GM12878 (cell line): ENCODE data around the gene BRME1. TPM values are rescaled to one million over a fixed set of nuclear protein-coding genes. Genes with fewer than 3 reads are reported as not detected.

Experiments
- ATAC-seq: fragments of 200-7000 bp; cut with Tn5 transposase; 3 replicates; pipeline ENCODE4 v1.9.1; 2020; ENCODE audit warnings: mild to moderate bottlenecking, moderate library complexity
- BruUV-seq: library from RNA; stranded (reverse); fragments of 400-500 nt; replicated peaks from 2 replicates; lab custom pipeline; 2021; lab: Mats Ljungman, UMichigan
- CTCF ChIA-PET: fragments of 300-600 bp; sonication (Branson Sonifier 250); formaldehyde crosslinking; extraction: SDS; loops from one replicate; lab custom pipeline; 2021; ENCODE audit warnings: inconsistent platforms; lab: Yijun Ruan, JAX
- POLR2A ChIA-PET: fragments of 350-600 bp; formaldehyde crosslinking; extraction: SDS; loops from one replicate; lab custom pipeline; 2021; ENCODE audit warnings: inconsistent platforms; lab: Charles Lee
- RAD21 ChIA-PET: fragments of 300-600 bp; sonication (Branson Sonifier 250); formaldehyde crosslinking; loops from one replicate; lab custom pipeline; 2023; ENCODE audit warnings: antibody characterized with exemption; ENCODE audit not compliant: unreplicated experiment; lab: Charles Lee
- SMC1A ChIA-PET: fragments of 300-600 bp; sonication (Branson Sonifier 250); formaldehyde crosslinking; loops from one replicate; lab custom pipeline; 2023; ENCODE audit not compliant: unreplicated experiment, uncharacterized antibody; lab: Charles Lee
- DNase-seq: peaks from one replicate; pipeline ENCODE4 v3.0.0-alpha.2; 2011; ENCODE audit warnings: low read depth, low spot score
- FAIRE-seq: peaks from 3 replicates; lab custom pipeline; 2011; peaks lifted over from hg19 to GRCh38; lab: Jason Lieb, UNC
- H2AFZ ChIP-seq: 2 replicates; pipeline ENCODE4 v1.6.0; 2011; ENCODE audit warnings: low read depth, low read length, control low read depth; ENCODE audit not compliant: control insufficient read depth
- H3K27ac ChIP-seq: 2 replicates; pipeline ENCODE4 v1.5.1; 2011; ENCODE audit warnings: control low read depth; ENCODE audit not compliant: control insufficient read depth, insufficient read depth
- H3K27me3 ChIP-seq, 2 experiments: replicated peaks in 1 of 2; 2 replicates each; pipeline versions ENCODE4 v1.6.0 to v1.6.1; 2011; ENCODE audit warnings: low read length in 1 of 2; ENCODE audit not compliant: control insufficient read depth in 2 of 2, insufficient read depth in 2 of 2
- H3K36me3 ChIP-seq, 2 experiments: 2 replicates each; pipeline ENCODE4 v1.5.1; 2011; ENCODE audit warnings: low read length in 1 of 2; ENCODE audit not compliant: control insufficient read depth in 2 of 2, insufficient read depth in 2 of 2
- H3K4me1 ChIP-seq: 2 replicates; pipeline ENCODE4 v1.6.1; 2011; ENCODE audit warnings: mild to moderate bottlenecking, low read length, moderate library complexity, mixed read lengths; ENCODE audit not compliant: control insufficient read depth, insufficient read depth
- H3K4me2 ChIP-seq: 2 replicates; pipeline ENCODE4 v1.6.0; 2011; ENCODE audit warnings: control low read depth; ENCODE audit not compliant: control insufficient read depth, insufficient read depth
- H3K4me3 ChIP-seq: fragments of 200-600 bp; sonication (generic); 2 replicates; pipeline ENCODE4 v1.5.1; 2016
- H3K79me2 ChIP-seq: 2 replicates; pipeline ENCODE4 v1.6.0; 2011; ENCODE audit warnings: low read length; ENCODE audit not compliant: control insufficient read depth, insufficient read depth
- H3K9ac ChIP-seq: 2 replicates; pipeline ENCODE4 v1.8.0; 2011; ENCODE audit warnings: low read length, control low read depth, mixed read lengths; ENCODE audit not compliant: control insufficient read depth, insufficient read depth
- H3K9me3 ChIP-seq: replicated peaks from 3 replicates; pipeline ENCODE4 v1.5.1; 2011; ENCODE audit warnings: mild to moderate bottlenecking, low read length; ENCODE audit not compliant: control insufficient read depth, insufficient read depth
- H4K20me1 ChIP-seq: 2 replicates; pipeline ENCODE4 v1.6.0; 2011; ENCODE audit not compliant: control insufficient read depth, insufficient read depth
- BCLAF1 ChIP-seq: fragments of 450-650 bp; IDR thresholded peaks from 2 replicates; pipeline ENCODE4 v1.6.1; 2017; ENCODE audit warnings: antibody characterized with exemption, mild to moderate bottlenecking, moderate library complexity
- BMI1 ChIP-seq: fragments of 450-650 bp; IDR thresholded peaks from 2 replicates; pipeline ENCODE4 v1.6.1; 2016; ENCODE audit warnings: mild to moderate bottlenecking, moderate library complexity, borderline replicate concordance
- CUX1 ChIP-seq: IDR thresholded peaks from 2 replicates; pipeline ENCODE4 v1.6.1; 2012; ENCODE audit warnings: improper control_type of control experiment, low read depth, low read length; ENCODE audit not compliant: insufficient replicate concordance
- SPI1 ChIP-seq: IDR thresholded peaks from 2 replicates; pipeline ENCODE4 v1.6.1; 2011; ENCODE audit warnings: low read depth, mild to moderate bottlenecking, low read length, moderate library complexity, borderline replicate concordance; ENCODE audit not compliant: insufficient read depth
- WGBS: methylation state at CpG from one replicate; pipeline ENCODE4 v1.1.6; 2016; ENCODE audit warnings: low lambda C conversion rate; ENCODE audit not compliant: insufficient replicate concordance, insufficient coverage; ENCODE audit errors: missing lambda C conversion rate; 5-methylcytosine and 5-hydroxymethylcytosine counted together
- in situ Hi-C: fragments of 300-500 bp; cut with MboI; formaldehyde crosslinking; loops from 9 replicates; pipeline ENCODE4 v1.14.3; 2018; ENCODE audit warnings: mixed read lengths
- intact Hi-C: fragments of 100-400 bp; cut with micrococcal nuclease; formaldehyde crosslinking; loops from one replicate; pipeline ENCODE4 v1.14.2; 2022; ENCODE audit not compliant: unreplicated experiment
- polyA plus RNA-seq, 11 experiments: library from polyadenylated mRNA; depleted of rRNA in 4 of 11; unstranded in 6 of 11; stranded (reverse) in 5 of 11; fragments of >200 nt; fragmentation: Nextera tagmentation in 4 of 11; fragmentation: Illumina TruSeq in 1 of 11; extraction: Ambion mirVana in 4 of 11; extraction: Trizol in 1 of 11; gene quantifications; 1 replicate in 1 of 11; 2 replicates in 10 of 11; pipeline versions ENCODE4 v1.2.1 to v1.2.3, GENCODE V29; 2011 to 2016; ENCODE audit warnings: inconsistent platforms in 2 of 11, missing spikeins in 2 of 11, low read depth in 1 of 11
- total RNA-seq, 4 experiments: library from RNA; depleted of rRNA in 3 of 4; stranded (reverse); fragments of >200 nt in 3 of 4; fragmentation: Illumina TruSeq in 1 of 4; extraction: Trizol in 1 of 4; gene quantifications; 2 replicates each; pipeline versions ENCODE4 v1.2.1 to v1.2.3, GENCODE V29; 2013 to 2021
- TF ChIP-seq, protein P1 (sequence below): fragments of 450-650 bp; IDR thresholded peaks from 2 replicates; pipeline ENCODE4 v1.6.1; 2017; ENCODE audit warnings: mild to moderate bottlenecking, moderate library complexity

BRME1 gene
- total and polyA plus RNA-seq, 10 of the 15 experiments (the other 5 are each of a cell fraction or from before 2014, with no cell fraction given): 0.07 to 2.2 (median 1.1) TPM; not detected in 1

DNA sequence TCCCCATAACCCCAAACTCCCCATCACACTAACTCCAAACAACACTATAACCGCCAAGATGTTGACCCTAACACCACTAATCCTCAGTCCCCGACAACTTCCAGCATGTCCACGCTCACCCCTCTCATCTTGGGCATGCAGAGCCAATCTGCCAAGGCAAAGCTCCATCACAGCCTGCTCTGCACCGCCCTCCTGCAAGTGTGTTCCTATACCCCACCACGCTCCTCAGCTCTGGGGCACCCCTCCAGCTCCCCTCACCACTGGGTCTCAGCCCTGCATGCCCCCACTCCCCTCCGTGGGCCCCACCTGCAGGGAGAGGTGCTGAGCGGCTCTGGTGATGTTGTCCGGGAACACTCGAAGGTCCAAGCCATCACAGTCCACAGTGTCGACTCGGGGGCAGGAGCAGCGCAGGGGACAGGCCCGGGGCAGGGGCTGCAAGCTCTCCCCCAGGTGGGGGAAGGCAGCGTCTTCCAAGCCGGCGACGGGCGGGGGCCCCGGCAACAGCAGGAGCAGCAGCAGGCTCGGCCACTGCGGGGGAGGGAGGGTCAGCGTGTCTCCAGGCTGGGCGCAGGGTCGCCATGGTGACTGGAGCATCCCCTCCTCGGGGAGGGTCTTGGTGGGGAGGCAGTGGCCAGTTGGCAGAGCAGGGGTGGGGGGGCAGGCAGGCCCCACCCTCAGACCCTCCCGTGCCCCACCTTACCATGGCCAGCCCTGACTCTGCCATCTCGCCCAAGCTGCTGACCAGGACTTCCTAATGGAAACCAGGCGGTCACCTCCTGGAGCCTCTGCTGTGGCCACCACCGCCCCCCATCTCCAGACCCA lies 31.8 kb upstream of the BRME1 start (continued):
- TF ChIP-seq, protein P1, sequence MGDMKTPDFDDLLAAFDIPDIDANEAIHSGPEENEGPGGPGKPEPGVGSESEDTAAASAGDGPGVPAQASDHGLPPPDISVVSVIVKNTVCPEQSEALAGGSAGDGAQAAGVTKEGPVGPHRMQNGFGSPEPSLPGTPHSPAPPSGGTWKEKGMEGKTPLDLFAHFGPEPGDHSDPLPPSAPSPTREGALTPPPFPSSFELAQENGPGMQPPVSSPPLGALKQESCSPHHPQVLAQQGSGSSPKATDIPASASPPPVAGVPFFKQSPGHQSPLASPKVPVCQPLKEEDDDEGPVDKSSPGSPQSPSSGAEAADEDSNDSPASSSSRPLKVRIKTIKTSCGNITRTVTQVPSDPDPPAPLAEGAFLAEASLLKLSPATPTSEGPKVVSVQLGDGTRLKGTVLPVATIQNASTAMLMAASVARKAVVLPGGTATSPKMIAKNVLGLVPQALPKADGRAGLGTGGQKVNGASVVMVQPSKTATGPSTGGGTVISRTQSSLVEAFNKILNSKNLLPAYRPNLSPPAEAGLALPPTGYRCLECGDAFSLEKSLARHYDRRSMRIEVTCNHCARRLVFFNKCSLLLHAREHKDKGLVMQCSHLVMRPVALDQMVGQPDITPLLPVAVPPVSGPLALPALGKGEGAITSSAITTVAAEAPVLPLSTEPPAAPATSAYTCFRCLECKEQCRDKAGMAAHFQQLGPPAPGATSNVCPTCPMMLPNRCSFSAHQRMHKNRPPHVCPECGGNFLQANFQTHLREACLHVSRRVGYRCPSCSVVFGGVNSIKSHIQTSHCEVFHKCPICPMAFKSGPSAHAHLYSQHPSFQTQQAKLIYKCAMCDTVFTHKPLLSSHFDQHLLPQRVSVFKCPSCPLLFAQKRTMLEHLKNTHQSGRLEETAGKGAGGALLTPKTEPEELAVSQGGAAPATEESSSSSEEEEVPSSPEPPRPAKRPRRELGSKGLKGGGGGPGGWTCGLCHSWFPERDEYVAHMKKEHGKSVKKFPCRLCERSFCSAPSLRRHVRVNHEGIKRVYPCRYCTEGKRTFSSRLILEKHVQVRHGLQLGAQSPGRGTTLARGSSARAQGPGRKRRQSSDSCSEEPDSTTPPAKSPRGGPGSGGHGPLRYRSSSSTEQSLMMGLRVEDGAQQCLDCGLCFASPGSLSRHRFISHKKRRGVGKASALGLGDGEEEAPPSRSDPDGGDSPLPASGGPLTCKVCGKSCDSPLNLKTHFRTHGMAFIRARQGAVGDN: no peak

DNA sequence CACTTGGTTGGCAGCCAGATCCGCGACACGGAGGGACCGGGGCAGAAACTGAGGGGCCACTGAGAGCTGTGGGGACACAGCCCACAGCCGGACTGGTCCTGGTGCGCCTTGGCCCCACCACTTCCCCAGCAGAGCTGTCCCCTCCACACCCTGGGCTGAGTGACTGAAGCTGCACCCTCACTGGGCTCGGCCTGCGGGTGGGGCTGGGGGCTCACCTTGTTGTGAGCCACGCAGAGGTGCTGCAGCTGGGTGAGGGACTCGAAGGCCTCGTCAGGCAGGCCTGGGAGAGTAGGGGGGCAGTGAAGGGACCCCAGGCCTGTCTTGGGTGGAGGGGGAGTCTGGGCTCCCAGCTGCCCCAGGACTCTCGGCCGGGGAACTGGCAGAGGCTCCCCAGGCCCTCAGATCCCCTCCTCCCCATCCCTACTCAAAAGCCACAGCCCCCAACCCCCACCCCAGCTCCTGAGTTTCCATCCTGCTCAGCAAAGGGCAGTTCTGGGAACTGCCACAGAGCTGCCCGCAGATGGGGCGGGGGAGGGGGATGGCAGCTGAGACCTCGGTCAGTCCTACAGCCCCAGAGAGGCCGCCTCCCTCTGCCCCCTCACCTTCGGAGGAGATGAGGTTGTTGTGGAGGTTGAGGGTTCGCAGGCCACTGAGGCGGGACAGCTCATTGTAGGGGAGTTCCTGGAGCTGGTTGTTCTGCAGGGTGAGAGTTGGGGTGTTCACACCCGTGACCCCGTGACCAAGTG lies 30.0 kb upstream of the BRME1 start:
- 38% methylated on average over 21 of the region's 22 CpGs for WGBS
- H3K4me1 ChIP-seq: no peaks in the 10 kb centered on the region
- H3K9ac ChIP-seq: no peak overlapping the region
- H2AFZ ChIP-seq: no peak overlapping the region
- SMC1A ChIA-PET: no interaction called here
- no peaks in the 10 kb centered on the region for H3K36me3 ChIP-seq
- no peak for FAIRE-seq
- TF ChIP-seq BCLAF1 (no peak), SPI1 (no peak), BMI1 (no peak), CUX1 (no peak)
- TF ChIP-seq, all 136 proteins: peak for 0
- CTCF ChIA-PET: no interaction called here
- Histone ChIP-seq H3K9me3 (no peaks in the 10 kb centered on the region), H3K4me3 (no peak overlapping the region), H3K27me3 (no peaks in the 10 kb centered on the region; a peak in 1 of 4 replicates), H3K4me2 (no peak overlapping the region), H3K79me2 (no peaks in the 10 kb centered on the region), H4K20me1 (no peaks in the 10 kb centered on the region), H3K27ac (no peak overlapping the region)
- 0 out of 3 replicates have a peak, but pooled peaks have one; percentile 22 for ATAC-seq
- no peak for DNase-seq
- intact Hi-C loops (no loop called here), in situ Hi-C loops (no loop called here)
- RAD21 ChIA-PET: no interaction called here
- no TSS peak for BruUV-seq
- POLR2A ChIA-PET: no interaction called here
